ENCODE measurements around the gene NDEL1. TPM values are rescaled to one million over a fixed set of nuclear protein-coding genes. Genes with fewer than 3 reads are reported as not detected.

Gene NDEL1
- total RNA-seq, 1 donor, result 69.8 TPM

- TF ChIP-seq CTCF (IDR thresholded peaks at IDR 0.05; ENCODE audit: extremely low read depth, low read depth, low read length), result no peak
- Histone ChIP-seq H3K79me2 (ENCODE audit: insufficient read depth, low read length) (no peaks in the 10 kb centered on the region), H3K9me3 (ENCODE audit: low read depth, low read length) (no peaks in the 10 kb centered on the region), H3K4me2 (ENCODE audit: insufficient read depth, low read length) (no peak overlapping the region), H3K36me3 (ENCODE audit: insufficient read depth, low read length) (no peaks in the 10 kb centered on the region), H2AFZ (ENCODE audit: low read length) (no peak overlapping the region), H3K4me1 (ENCODE audit: insufficient read depth, low read length) (peaks cover 2% of the 10 kb centered on the region), H3K27ac (ENCODE audit: low read depth, low read length) (no peak overlapping the region), H4K20me1 (ENCODE audit: insufficient read depth, low read length) (no peaks in the 10 kb centered on the region), H3K27me3 (ENCODE audit: insufficient read depth, low read length) (peaks cover 8% of the 10 kb centered on the region), H3K4me3 (ENCODE audit: insufficient read depth, low read length) (no peak overlapping the region)
- DNase-seq (ENCODE audit: insufficient read length, low spot score, missing footprints), result no peak
Measured at GRCh38 chr17:8405499-8406016, 30.1 kb upstream of the NDEL1 start.

DNA sequence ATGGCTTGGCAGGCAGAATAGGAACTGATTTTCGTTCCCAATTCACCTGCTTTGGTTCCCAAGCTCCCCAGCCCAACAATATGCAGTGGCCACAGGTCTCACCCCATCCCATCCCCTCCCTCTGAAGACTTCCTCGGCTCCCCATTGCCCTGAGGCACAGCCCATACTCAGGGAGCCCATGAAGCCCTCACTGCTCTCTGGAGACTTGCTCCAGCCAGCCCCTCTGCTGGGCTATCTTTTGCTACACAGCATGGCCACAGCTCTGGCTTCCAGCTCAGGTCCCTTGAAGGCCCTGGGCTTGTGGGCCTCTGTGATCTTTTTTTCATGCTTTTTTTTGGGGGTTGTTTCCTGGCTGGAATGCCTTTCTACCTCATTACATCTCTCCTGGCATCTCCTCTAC lies 29.5 kb upstream of the NDEL1 start:
- Histone ChIP-seq H3K79me2 (ENCODE audit: insufficient read depth, low read length) (no peaks in the 10 kb centered on the region), H3K4me3 (ENCODE audit: insufficient read depth, low read length) (no peak overlapping the region), H3K36me3 (ENCODE audit: insufficient read depth, low read length) (no peaks in the 10 kb centered on the region), H3K27ac (ENCODE audit: low read depth, low read length) (no peak overlapping the region), H3K4me1 (ENCODE audit: insufficient read depth, low read length) (peaks cover 3% of the 10 kb centered on the region), H3K9me3 (ENCODE audit: low read depth, low read length) (no peaks in the 10 kb centered on the region), H3K27me3 (ENCODE audit: insufficient read depth, low read length) (peaks cover 3% of the 10 kb centered on the region), H2AFZ (ENCODE audit: low read length) (no peak overlapping the region), H3K4me2 (ENCODE audit: insufficient read depth, low read length) (no peak overlapping the region), H4K20me1 (ENCODE audit: insufficient read depth, low read length) (no peaks in the 10 kb centered on the region)
- DNase-seq (ENCODE audit: insufficient read length, low spot score, missing footprints), result no peak
- TF ChIP-seq CTCF (IDR thresholded peaks at IDR 0.05; ENCODE audit: extremely low read depth, low read depth, low read length), result no peak

GRCh38 chr17:8408371-8408770 lies 27.3 kb upstream of the NDEL1 start:
- no peak for DNase-seq (ENCODE audit: insufficient read length, low spot score, missing footprints)
- Histone ChIP-seq H3K36me3 (ENCODE audit: insufficient read depth, low read length) (no peaks in the 10 kb centered on the region), H3K4me2 (ENCODE audit: insufficient read depth, low read length) (no peak overlapping the region), H3K4me1 (ENCODE audit: insufficient read depth, low read length) (peaks cover 3% of the 10 kb centered on the region), H3K27ac (ENCODE audit: low read depth, low read length) (no peak overlapping the region), H3K4me3 (ENCODE audit: insufficient read depth, low read length) (no peak overlapping the region), H3K79me2 (ENCODE audit: insufficient read depth, low read length) (no peaks in the 10 kb centered on the region), H2AFZ (ENCODE audit: low read length) (no peak overlapping the region), H3K27me3 (ENCODE audit: insufficient read depth, low read length) (no peaks in the 10 kb centered on the region), H3K9me3 (ENCODE audit: low read depth, low read length) (no peaks in the 10 kb centered on the region), H4K20me1 (ENCODE audit: insufficient read depth, low read length) (no peaks in the 10 kb centered on the region)
- TF ChIP-seq CTCF (IDR thresholded peaks at IDR 0.05; ENCODE audit: extremely low read depth, low read depth, low read length), result no peak

GRCh38 chr17:8409966-8410882 lies 25.5 kb upstream of the NDEL1 start:
- peak; percentile 94 for DNase-seq (ENCODE audit: insufficient read length, low spot score, missing footprints)
- H3K79me2 ChIP-seq (ENCODE audit: insufficient read depth, low read length), result no peaks in the 10 kb centered on the region
- no peaks in the 10 kb centered on the region for H3K36me3 ChIP-seq (ENCODE audit: insufficient read depth, low read length)
- H3K4me2 ChIP-seq (ENCODE audit: insufficient read depth, low read length), result peak overlapping the region; percentile 57
- peak; percentile 96 for TF ChIP-seq CTCF (IDR thresholded peaks at IDR 0.05; ENCODE audit: extremely low read depth, low read depth, low read length)
- H3K4me3 ChIP-seq (ENCODE audit: insufficient read depth, low read length), result no peak overlapping the region
- H3K27ac ChIP-seq (ENCODE audit: low read depth, low read length), result no peak overlapping the region
- H4K20me1 ChIP-seq (ENCODE audit: insufficient read depth, low read length), result no peaks in the 10 kb centered on the region
- peaks cover 3% of the 10 kb centered on the region for H3K4me1 ChIP-seq (ENCODE audit: insufficient read depth, low read length)
- H2AFZ ChIP-seq (ENCODE audit: low read length), result peak overlapping the region; percentile 36
- peaks cover 2% of the 10 kb centered on the region for H3K27me3 ChIP-seq (ENCODE audit: insufficient read depth, low read length)
- H3K9me3 ChIP-seq (ENCODE audit: low read depth, low read length), result no peaks in the 10 kb centered on the region
